ENCODE measurements around the gene OSBPL5.

DNA sequence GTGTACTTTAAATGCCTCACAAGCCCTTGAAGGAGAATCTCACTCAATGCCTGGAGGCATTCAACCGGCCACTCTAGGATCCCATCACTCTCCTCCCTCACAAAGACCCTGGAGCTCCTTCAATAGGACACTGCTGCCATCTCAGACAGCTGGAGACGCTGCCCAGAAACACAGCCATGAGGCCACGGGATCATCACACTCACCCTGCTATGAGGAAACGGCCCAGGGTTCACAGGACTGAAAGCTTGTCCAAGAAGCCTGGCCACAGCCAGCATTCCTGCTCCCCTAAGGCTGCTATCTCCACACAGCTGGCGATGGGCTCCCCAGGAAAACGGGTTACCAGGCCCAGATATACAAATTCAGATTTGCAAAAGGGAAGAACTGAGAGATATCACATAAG is 121.1 kb downstream of the OSBPL5 start:
- TF ChIP-seq POLR2A (IDR thresholded peaks at IDR 0.05; ENCODE audit: low read depth, low read length) (no peak), CTCF (conservative IDR thresholded peaks at IDR 0.05; ENCODE audit: low read depth, low read length) (no peak), RCOR1 (IDR thresholded peaks at IDR 0.05; ENCODE audit: insufficient replicate concordance, low read length) (no peak), NFE2L2 (IDR thresholded peaks at IDR 0.05; ENCODE audit: low read depth, low read length) (no peak), RFX5 (IDR thresholded peaks at IDR 0.05; ENCODE audit: low read depth, low read length) (no peak), CEBPB (IDR thresholded peaks at IDR 0.05; ENCODE audit: low read depth, low read length) (no peak), CHD1 (IDR thresholded peaks at IDR 0.05; ENCODE audit: low read depth, low read length) (no peak), MAFK (IDR thresholded peaks at IDR 0.05; ENCODE audit: low read depth, low read length) (no peak), SMC3 (IDR thresholded peaks at IDR 0.05; ENCODE audit: low read depth, low read length) (no peak), MXI1 (IDR thresholded peaks at IDR 0.05; ENCODE audit: borderline replicate concordance, low read depth, low read length) (no peak), RAD21 (IDR thresholded peaks at IDR 0.05; ENCODE audit: low read length) (no peak)

Data from IMR-90 (cell line).